Measurements from ENCODE around the gene SCAPER.

DNA sequence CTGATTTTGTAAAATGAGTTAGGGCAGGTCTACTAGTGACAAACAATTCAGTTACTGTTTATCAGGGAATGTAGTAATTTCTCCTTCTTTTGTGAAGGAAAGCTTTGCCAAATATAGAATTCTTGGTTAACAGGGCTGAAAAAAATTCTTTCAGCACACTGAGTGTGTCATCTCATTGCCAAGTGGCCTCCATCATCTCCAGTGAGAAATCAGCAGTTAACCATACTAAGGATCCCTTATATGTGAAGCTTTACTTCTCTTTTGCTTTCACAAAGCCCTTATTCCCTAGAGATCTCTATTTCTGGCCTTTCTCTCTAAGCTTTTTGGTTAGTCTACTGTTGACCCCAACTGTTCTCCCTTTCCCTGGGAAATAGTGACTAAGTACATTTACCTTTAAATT is 269.1 kb downstream of the SCAPER start:
- no peak for TF ChIP-seq NBN (IDR thresholded peaks at IDR 0.05)
- TF ChIP-seq, protein P1, sequence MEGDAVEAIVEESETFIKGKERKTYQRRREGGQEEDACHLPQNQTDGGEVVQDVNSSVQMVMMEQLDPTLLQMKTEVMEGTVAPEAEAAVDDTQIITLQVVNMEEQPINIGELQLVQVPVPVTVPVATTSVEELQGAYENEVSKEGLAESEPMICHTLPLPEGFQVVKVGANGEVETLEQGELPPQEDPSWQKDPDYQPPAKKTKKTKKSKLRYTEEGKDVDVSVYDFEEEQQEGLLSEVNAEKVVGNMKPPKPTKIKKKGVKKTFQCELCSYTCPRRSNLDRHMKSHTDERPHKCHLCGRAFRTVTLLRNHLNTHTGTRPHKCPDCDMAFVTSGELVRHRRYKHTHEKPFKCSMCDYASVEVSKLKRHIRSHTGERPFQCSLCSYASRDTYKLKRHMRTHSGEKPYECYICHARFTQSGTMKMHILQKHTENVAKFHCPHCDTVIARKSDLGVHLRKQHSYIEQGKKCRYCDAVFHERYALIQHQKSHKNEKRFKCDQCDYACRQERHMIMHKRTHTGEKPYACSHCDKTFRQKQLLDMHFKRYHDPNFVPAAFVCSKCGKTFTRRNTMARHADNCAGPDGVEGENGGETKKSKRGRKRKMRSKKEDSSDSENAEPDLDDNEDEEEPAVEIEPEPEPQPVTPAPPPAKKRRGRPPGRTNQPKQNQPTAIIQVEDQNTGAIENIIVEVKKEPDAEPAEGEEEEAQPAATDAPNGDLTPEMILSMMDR (IDR thresholded peaks at IDR 0.05 in 2 of 3, conservative IDR thresholded peaks at IDR 0.05 in 1 of 3; ENCODE audit: control insufficient read depth in 2 of 3, extremely low read depth in 1 of 3, insufficient read depth in 1 of 3, low read depth in 3 of 3, low read length in 3 of 3) = no peak
- no peak for TF ChIP-seq GABPA (IDR thresholded peaks at IDR 0.05; ENCODE audit: low read depth)
- no peak for TF ChIP-seq FOXK2 (IDR thresholded peaks at IDR 0.05)
- TF ChIP-seq, protein P2, sequence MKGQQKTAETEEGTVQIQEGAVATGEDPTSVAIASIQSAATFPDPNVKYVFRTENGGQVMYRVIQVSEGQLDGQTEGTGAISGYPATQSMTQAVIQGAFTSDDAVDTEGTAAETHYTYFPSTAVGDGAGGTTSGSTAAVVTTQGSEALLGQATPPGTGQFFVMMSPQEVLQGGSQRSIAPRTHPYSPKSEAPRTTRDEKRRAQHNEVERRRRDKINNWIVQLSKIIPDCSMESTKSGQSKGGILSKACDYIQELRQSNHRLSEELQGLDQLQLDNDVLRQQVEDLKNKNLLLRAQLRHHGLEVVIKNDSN (IDR thresholded peaks at IDR 0.05; ENCODE audit: borderline replicate concordance, extremely low read length, insufficient read depth, low read depth, low read length) = no peak
- TF ChIP-seq POLR2A (IDR thresholded peaks at IDR 0.05; ENCODE audit: low read depth, low read length) = no peak
- no peak for TF ChIP-seq FOXM1 (IDR thresholded peaks at IDR 0.05; ENCODE audit: low read depth, low read length)
- no peak for TF ChIP-seq TAF1 (IDR thresholded peaks at IDR 0.05; ENCODE audit: borderline replicate concordance, low read depth, low read length)
- TF ChIP-seq, protein P3, sequence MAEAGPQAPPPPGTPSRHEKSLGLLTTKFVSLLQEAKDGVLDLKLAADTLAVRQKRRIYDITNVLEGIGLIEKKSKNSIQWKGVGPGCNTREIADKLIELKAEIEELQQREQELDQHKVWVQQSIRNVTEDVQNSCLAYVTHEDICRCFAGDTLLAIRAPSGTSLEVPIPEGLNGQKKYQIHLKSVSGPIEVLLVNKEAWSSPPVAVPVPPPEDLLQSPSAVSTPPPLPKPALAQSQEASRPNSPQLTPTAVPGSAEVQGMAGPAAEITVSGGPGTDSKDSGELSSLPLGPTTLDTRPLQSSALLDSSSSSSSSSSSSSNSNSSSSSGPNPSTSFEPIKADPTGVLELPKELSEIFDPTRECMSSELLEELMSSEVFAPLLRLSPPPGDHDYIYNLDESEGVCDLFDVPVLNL (IDR thresholded peaks at IDR 0.05; ENCODE audit: low read depth, low read length) = no peak
- TF ChIP-seq ZSCAN29 (IDR thresholded peaks at IDR 0.05) = no peak
- no peak for TF ChIP-seq YY1 (IDR thresholded peaks at IDR 0.05; ENCODE audit: low read depth, low read length)
- TF ChIP-seq, protein P4, sequence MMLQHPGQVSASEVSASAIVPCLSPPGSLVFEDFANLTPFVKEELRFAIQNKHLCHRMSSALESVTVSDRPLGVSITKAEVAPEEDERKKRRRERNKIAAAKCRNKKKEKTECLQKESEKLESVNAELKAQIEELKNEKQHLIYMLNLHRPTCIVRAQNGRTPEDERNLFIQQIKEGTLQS (IDR thresholded peaks at IDR 0.05; ENCODE audit: borderline replicate concordance, extremely low read depth, low read depth, low read length) = no peak
- no peak for TF ChIP-seq RBBP5 (conservative IDR thresholded peaks at IDR 0.05)

Data from GM12878 (cell line).